Measurements from ENCODE around the gene PUS7L.
"Not testable (repeated sequence)": the region's sequence is repeated elsewhere in the genome, so short reads cannot be mapped to it uniquely, and the experiment has no call there.

The PUS7L gene, protein sequence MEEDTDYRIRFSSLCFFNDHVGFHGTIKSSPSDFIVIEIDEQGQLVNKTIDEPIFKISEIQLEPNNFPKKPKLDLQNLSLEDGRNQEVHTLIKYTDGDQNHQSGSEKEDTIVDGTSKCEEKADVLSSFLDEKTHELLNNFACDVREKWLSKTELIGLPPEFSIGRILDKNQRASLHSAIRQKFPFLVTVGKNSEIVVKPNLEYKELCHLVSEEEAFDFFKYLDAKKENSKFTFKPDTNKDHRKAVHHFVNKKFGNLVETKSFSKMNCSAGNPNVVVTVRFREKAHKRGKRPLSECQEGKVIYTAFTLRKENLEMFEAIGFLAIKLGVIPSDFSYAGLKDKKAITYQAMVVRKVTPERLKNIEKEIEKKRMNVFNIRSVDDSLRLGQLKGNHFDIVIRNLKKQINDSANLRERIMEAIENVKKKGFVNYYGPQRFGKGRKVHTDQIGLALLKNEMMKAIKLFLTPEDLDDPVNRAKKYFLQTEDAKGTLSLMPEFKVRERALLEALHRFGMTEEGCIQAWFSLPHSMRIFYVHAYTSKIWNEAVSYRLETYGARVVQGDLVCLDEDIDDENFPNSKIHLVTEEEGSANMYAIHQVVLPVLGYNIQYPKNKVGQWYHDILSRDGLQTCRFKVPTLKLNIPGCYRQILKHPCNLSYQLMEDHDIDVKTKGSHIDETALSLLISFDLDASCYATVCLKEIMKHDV

DNA sequence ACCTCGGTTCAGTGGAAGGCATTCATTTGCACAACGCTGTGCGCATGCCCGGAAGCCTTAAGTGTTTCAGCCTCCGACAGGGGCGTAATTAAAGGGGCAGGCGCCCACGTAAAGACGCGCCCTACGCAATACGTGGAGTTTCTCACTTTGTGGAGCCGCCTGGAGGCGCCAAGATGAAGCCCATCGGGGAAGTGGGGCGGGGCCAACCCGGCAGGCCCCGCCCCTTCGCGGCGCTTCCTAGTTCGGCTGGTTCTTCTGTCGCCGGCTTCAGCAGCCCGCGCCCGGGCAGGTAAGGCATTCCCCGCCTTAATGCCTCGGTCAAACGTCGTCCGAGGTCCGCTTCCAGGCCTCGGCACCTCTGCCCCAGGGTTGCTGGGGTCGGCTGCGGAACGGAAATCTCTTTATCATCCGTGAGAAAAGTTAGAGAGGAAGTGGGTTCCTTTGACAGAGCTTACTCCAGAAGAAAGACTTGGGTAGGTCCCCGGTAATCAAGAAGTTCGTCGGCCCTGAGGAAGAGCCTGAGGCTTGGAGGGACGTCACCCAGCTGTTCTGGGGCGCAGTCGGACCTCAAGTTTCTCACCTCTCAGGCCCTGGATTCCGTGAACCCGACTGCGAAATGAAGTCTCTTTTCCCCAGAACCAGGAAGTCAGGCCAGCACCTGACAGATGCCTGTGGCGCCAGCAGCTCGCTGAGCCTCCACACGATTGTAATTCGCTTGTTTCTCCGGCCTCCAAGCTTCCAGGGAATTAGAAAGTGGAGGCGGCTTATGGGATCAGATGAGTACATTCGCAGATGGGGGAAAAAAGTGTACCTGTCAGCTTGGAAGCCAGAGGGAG lies at the start of gene PUS7L, which contains the start of gene IRAK4:
Gene PUS7L (minus strand): TSS at position 63 of the 836 bp plus-strand sequence. CDS start 3,545 bp downstream, outside the sequence.
Gene IRAK4 (plus strand): TSS at position 224 of the 836 bp plus-strand sequence. CDS start 9,161 bp downstream, outside the sequence.
- DNase-seq, result peak; percentile 96 to 97

DNA sequence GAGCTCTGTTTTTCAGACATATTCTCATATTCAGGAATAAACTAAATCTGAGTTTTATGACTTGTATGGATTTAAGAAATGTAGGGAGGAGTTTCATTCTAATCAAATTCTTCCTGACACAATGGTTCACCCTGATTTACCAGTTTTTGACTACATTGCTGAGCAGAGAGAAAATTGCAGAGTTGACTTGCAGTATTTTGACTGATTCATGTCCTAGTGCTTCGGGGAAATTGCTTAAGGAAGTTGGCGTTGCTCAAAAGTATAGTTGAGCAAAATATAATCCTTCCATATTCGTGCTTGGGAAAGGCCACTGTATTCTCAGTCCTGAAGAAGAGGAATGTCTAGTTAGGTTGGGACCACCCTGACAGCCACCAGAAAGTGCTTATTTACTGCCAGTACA lies 48.8 kb upstream of the PUS7L start:
- no peak for DNase-seq

- DNase-seq, result no peak
Observed at GRCh38 chr12:43806737-43807072, 48.1 kb upstream of the PUS7L start.

DNA sequence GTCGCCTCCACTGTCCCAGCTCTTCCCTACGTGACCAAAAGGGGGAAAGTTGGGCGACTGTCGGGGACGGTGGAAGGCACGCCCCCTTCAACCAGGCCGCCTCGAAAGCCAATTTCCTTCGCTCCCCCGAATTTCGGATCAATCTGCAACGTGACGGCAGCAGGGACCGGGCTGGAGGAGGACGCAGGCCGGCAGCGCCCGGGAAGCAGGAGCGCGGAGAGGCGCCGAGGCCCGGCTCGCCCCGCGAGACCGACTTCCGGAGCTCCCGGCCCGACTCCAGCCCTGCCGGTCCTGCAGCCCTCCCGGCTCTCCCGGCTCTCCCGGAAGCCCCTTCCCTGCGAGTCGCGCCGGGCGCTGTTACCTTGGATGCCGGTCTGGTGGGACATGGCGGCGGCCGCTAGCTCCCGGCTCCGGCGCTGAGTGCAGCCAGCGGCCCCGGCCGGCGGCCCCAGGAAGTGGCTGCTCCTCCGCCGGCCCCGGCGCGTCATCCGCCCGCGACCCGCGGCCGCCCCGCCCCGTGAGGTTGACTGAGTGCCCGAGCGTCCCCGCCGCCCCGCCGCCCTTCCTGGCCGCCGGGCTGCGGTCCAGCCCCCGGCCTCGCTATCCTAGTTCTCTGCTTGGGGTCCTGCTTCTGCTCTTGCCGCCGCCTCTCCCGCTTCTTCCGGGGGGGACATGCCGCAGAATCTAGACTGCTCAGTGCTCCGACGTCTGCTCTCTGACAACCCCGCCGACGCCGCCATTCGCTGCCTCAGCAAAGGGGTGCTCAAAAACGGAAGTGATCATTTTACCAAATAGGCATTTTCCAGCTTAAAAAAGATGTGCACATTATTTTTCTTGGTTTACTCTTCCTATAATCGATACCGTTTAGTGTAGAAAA lies 47.5 kb upstream of the PUS7L start, which contains the start of gene TWF1:
Gene TWF1 (minus strand): TSS at position 458 of the 877 bp plus-strand sequence. CDS start 72 bp downstream, at position 386.
- DNase-seq, result peak; percentile 73 to 81

DNA sequence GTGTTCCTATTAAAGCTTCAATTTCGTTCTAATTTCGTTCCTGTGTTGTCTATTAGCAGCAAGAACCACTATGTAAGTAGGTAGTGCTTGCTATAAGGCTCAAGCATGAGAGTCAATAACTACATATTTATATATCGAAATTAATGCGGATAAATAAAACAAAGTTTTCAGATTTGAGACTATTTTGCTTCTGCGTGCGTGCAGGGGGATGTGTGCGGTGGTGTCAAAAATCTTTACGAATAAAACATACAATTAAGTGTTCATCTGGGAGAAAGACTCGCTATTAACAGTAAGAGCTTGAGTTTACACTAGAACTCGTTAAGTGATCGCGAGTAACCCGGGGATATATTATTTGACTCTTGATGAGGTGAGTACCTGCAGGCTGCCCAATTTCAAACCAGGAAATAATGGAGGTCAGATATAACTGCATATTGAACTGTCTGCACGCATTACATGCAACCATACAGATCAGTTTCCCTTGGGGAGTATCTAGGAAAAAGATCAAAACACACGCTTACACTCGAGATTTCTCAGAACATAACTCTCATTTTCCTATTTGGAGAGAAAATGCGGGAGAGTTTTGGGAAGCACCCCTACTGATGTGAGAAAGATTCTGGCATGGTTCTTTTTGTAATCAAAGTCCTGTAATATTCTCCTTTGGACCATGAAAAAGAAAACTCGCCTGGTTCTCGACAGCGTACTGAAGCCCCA lies 46.7 kb upstream of the PUS7L start:
- DNase-seq, result peak in 1 of 2 experiments; percentile 70

GRCh38 chr12:43797561-43798217 lies 39.1 kb upstream of the PUS7L start:
- DNase-seq, result no peak

DNA sequence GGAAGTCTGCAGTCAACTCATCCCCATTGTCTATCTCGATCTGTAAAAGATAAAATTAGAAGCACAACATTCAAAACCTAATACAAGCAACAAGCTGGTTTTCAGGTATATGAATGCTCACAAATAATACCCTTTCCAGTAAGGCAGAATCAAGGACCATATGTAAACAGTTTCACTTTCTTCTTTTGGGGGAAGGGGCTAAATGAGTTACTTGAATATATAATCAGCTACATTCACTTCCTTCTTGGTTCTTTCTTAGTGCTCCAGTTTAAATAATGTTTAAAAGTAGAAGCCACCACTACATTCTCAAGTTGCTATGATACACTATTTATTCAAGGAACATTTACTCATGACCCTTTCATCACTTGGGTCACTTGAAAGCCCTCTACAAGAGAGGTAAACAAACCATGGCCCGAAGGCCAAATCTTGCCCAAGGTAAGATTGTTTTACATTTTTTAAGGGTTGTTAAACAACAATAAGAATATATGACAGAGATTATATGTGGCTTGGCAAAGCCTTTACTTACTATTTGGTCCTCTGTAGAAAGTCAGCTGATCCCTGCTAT lies 37.2 kb upstream of the PUS7L start:
- DNase-seq, result no peak

DNA sequence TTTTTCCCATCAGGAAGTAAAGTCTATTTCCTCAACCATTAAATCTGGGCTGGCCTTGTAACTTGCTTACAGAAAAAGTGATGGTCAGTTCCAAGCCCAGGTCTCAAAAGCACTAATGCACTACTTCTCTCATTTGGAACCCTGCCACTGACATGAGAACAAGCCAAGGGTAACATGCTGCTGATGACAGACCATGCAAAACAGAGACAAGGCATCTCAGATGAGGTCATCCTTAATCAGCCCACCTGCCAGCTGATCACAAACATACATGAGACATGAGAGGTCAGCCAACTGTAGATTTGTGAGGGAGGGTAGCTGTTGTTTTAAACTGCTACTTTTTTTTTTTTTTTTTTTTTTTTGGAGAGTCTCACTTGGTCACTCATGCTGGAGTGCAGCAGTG lies 31.4 kb upstream of the PUS7L start:
- DNase-seq, result no peak

GRCh38 chr12:43786899-43787693 lies 28.5 kb upstream of the PUS7L start:
- no peak for DNase-seq

DNA sequence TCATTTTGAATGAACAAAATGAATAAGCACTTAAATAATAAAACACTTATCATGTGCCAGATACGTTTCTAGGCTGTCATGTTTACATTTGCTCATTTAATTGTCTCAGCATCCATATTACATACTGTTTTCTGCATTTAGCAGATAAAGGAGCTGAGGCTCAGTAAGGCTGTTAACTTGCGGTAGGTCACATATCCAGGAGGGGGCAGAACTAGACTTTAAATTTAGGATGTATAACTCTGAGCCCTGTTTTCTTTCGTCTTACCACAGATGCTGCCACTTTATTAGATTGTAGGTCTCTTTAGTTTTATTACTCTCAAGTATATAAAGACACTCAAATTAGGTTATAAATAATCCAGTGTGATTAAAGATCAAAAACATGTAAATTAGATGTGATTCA lies 17.9 kb upstream of the PUS7L start:
- DNase-seq, result no peak

GRCh38 chr12:43766291-43766690 lies 7.7 kb upstream of the PUS7L start:
- no peak for DNase-seq

GRCh38 chr12:43764528-43764927 lies 5.9 kb upstream of the PUS7L start:
- no peak for DNase-seq

- DNase-seq, result no peak
Observed at GRCh38 chr12:43763769-43764168, 5.2 kb upstream of the PUS7L start.

DNA sequence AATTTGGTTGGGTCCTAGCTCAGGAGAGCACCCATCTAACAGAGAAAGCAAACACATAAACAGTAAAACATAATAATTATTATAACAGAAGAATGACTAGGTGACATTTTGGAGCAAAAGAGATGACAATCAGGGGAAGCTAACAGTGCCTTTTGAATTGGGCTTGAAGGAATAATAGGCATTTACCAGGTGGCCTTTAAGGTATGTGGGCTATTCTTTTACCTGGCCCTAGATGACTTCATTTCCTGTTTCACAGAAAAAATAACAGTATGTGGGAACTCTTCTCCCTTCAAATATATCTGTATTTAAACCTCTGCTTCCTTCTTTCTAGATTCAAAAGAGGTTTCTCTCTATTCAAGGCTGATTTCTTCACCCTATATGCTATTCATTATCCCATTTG lies 4.0 kb upstream of the PUS7L start:
- DNase-seq, result no peak

DNA sequence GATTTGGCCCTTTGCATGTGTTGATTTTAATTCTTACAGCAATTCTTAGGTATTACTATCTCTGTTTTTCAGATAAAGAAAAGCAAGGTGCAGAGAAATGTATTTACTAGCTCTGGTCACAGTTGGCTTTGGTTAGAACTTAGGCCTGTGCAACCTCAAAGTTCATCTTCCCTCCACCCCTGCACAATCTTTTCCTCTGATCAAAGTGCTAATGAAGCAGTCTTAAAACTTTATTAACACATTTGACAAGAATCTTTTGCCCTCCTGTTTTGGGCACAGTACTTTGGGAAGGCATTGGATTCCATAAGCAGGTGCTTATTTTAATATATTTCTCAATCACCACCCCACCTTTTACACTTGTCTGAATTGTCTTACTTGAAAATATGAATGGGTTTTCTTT lies 2.9 kb upstream of the PUS7L start:
- no peak for DNase-seq

- no peak for DNase-seq
Observed at GRCh38 chr12:43760396-43760795, 1.8 kb upstream of the PUS7L start.

GRCh38 chr12:43758247-43758727 lies 303 bp downstream of the PUS7L start:
- no peak for DNase-seq

GRCh38 chr12:43754015-43754414 lies 4.6 kb downstream of the PUS7L start:
- no peak for DNase-seq

- DNase-seq, result not testable (repeated sequence)
Observed at GRCh38 chr12:43751360-43751759, 7.2 kb downstream of the PUS7L start.

DNA sequence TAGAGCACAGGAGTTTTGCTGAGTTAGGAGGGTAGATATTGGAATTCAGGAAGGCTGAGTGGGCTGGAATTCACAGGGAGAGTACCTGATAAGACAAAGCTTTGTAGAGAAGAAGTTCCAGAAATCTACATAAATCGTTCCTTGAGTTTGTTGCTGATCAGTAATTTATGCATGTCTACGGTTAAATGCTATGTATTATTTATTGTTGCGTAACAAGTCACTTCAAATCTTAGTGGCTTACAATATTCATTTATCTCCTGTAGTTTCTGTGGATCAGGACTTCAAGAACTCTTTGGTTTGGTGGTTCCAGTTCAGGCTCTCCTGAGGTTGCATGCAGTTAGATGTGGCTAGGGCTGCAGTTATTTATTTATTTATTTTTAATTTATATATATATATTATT lies 7.8 kb downstream of the PUS7L start:
- no peak for DNase-seq

Data from NCI-H187 (cell line).